ENCODE data around the gene FBXL13.

- TF ChIP-seq POLR2A (IDR thresholded peaks at IDR 0.05) (no peak), POLR2AphosphoS5 (IDR thresholded peaks at IDR 0.05; ENCODE audit: insufficient read depth in 1 of 2, low read depth in 1 of 2) (no peak)
- TF ChIP-seq, protein P1, sequence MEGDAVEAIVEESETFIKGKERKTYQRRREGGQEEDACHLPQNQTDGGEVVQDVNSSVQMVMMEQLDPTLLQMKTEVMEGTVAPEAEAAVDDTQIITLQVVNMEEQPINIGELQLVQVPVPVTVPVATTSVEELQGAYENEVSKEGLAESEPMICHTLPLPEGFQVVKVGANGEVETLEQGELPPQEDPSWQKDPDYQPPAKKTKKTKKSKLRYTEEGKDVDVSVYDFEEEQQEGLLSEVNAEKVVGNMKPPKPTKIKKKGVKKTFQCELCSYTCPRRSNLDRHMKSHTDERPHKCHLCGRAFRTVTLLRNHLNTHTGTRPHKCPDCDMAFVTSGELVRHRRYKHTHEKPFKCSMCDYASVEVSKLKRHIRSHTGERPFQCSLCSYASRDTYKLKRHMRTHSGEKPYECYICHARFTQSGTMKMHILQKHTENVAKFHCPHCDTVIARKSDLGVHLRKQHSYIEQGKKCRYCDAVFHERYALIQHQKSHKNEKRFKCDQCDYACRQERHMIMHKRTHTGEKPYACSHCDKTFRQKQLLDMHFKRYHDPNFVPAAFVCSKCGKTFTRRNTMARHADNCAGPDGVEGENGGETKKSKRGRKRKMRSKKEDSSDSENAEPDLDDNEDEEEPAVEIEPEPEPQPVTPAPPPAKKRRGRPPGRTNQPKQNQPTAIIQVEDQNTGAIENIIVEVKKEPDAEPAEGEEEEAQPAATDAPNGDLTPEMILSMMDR (IDR thresholded peaks at IDR 0.05): no peak
Measured at GRCh38 chr7:102935450-102936115, 139.0 kb downstream of the FBXL13 start.

Measured in vagina (tissue), 2 donors.